Subcutaneous adipose tissue (tissue), 4 donors: ENCODE results near the gene APOBEC4. TPM values are rescaled to one million over a fixed set of nuclear protein-coding genes. Genes with fewer than 3 reads are reported as not detected.

Experiments used
- total RNA-seq, 4 donors: library from RNA; depleted of rRNA; stranded (reverse); fragments of >200 nt; gene quantifications; one replicate each; pipeline ENCODE4 v1.1.0, GENCODE V29; 2016
- TF ChIP-seq, protein P1 (sequence below): fragments of 450-650 bp; IDR thresholded peaks from one replicate; pipeline ENCODE4 v1.5.1; 2016; ENCODE audit warnings: low read depth, mild to moderate bottlenecking, control low read depth, antibody characterized with exemption, moderate library complexity

The APOBEC4 gene
- total RNA-seq, 4 donors from 2014 or later: not detected

DNA sequence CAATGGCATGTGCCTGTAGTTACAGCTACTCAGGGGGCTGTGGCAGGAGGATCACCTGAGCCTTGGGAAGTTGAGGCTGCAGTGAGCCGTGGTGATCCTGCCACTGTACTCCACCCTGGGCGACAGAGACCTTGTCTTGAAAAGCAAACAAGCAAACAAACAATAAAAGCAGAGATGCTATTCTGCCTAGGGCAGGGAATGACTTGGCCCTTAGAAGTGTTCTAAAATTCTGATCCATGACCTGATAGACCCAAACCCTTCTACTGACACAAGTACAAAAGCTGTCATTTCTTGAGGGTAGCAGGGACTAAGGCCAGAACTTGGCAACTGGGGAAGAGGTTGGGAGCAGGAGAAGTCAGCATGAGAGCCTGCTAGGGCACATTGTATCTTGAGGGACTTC is 47.2 kb downstream of the APOBEC4 start:
- TF ChIP-seq, protein P1, sequence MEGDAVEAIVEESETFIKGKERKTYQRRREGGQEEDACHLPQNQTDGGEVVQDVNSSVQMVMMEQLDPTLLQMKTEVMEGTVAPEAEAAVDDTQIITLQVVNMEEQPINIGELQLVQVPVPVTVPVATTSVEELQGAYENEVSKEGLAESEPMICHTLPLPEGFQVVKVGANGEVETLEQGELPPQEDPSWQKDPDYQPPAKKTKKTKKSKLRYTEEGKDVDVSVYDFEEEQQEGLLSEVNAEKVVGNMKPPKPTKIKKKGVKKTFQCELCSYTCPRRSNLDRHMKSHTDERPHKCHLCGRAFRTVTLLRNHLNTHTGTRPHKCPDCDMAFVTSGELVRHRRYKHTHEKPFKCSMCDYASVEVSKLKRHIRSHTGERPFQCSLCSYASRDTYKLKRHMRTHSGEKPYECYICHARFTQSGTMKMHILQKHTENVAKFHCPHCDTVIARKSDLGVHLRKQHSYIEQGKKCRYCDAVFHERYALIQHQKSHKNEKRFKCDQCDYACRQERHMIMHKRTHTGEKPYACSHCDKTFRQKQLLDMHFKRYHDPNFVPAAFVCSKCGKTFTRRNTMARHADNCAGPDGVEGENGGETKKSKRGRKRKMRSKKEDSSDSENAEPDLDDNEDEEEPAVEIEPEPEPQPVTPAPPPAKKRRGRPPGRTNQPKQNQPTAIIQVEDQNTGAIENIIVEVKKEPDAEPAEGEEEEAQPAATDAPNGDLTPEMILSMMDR: no peak

DNA sequence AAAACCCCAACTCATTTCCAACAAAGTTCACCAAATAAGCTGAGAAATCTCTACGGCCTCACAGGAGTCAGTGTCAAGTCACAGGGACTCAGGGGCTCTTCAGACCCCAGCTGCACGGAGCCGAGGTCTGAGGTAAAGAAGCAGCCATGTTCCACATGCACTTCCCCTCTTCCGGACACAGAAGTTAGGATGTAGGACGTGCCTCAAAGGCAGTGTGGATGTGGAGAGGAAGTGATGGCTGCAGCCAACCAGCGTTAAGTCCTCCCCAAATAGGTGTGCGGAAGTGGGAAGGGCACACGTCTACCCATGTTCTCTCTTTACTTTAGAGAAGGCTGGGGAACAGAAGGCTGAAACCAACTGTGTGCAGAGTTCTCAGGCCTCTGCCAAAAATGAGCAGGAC is 48.3 kb downstream of the APOBEC4 start:
- TF ChIP-seq, protein P1: no peak

DNA sequence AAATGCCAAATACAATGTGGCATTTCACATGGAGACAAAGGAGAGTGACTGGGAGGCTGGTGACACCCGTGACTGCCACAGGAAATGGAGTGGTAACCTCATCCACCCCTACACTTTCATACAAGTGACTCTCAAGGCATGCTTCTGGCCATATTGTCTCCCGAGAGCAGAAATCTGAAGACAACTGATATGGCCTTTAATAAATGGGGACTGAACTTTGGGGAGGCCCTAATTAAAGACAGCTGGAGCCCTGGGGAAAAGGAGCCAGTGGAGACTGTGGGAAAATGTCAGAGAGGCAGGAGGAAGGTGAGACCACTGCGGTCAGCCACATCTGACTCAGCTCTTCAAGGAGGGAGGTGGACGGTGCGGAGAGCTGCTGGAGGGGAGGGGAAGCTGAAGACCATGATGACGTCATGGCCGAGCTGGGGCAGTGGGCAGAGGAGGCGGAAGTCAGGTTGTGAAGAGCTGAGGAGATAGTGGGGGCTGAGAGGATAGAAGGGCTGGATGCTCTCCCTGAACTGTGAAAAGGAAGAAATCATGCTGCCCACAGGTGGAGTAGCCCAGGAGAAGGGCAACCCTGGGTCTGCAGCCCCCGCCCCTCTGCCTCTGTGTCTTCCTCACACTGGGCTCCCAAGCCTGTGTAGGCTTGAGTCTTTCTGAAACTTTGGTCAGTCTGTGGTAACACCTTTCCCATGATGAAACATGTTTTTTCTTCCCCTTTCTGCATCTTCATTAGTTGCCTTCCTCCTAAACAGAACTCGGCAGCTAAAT is 48.9 kb downstream of the APOBEC4 start:
- TF ChIP-seq, protein P1: no peak

DNA sequence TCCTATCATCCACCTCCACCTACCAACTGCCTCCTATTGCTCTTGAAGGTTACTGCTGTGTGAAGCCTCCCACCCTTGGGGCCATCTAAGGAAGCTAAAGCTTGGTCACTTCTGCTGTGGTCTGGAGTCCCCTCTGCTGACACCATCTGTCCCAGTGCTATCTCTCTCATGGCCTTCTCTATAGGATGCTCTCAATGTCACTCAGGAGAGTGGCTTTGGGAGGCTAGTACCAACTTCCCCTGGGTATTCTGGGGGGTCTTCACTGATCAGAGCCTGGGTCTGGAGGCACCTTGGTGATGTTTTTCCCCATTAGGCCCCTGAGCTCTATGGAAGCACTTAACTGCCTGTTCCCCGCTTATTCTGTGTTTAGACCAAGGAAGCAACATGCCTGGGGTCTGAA is 50.6 kb downstream of the APOBEC4 start:
- TF ChIP-seq, protein P1: no peak

DNA sequence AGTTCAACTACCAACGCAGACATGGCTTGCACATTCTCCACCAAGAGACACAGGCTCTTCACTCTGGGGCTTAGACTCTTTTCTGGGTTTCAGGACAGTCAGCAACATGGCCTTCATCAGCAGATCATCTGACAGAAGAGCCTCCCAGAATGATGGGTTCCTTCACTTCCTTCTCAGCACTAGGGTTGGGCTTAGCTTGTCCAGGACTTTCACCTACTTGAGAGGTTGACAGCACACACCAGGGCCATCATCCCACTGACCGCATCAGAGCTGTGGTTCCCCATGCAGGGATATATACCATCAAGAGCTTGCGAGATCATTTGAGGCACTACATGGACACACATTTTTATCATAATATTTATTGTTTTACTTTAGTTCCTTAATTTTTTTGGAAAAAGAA is 52.5 kb downstream of the APOBEC4 start:
- TF ChIP-seq, protein P1: no peak

DNA sequence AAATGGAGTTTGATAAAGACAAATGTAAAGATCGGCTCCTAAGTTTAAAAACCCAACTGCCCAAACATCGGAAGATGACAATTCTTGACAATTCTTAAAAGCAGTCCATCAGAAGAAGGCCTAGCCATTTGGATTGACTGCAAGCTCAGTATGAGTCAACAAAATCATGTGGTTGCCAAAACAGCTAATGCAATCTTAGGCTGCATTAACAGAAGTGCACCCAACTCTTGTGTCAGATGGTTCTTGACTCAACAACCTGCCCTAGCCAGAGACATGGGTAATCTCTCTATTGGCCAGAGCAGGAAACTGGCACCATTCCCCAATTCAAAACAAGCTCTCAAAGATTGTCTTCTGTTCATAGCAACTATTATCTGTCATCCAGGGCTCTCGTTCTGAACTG is 53.0 kb downstream of the APOBEC4 start:
- TF ChIP-seq, protein P1: no peak

DNA sequence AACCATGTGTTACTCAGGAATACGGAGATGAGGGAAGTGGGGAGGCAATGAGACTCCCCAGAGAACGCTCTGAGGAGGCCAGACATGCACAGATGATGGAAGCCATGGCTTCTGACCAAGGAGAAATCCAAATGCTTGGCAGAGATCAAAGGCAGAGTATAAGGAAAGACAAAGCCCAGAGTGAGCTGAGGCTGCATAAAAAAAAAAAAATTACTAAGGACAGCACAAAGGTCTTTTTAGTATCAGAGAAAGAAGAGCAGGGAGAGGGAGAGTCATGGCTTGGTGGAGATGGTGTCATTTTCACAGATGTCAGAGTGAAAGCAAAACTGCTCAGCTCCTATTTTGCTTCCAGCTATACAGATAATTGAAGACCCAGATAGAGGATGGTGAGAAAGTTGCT is 54.7 kb downstream of the APOBEC4 start:
- TF ChIP-seq, protein P1: no peak
